Neural cell (in vitro differentiated cells): ENCODE data around the gene APBA1. TPM values are rescaled to one million over a fixed set of nuclear protein-coding genes. Genes with fewer than 3 reads are reported as not detected.

ENCODE experiments used
- H2AFZ ChIP-seq: fragments of 200-600, 300-800 bp; sonication (generic), shearing (Covaris generic); 2 replicates; pipeline ENCODE4 v1.6.0; 2014; ENCODE audit warnings: low read depth, mild to moderate bottlenecking, antibody characterized with exemption, low read length, moderate library complexity
- H3F3A ChIP-seq: fragments of 200-600 bp; shearing (Covaris generic); 2 replicates; pipeline ENCODE4 v1.6.1; 2016; ENCODE audit warnings: mild to moderate bottlenecking, moderate library complexity, mixed read lengths, antibody characterized with exemption, low read length; ENCODE audit not compliant: insufficient read depth, poor library complexity, severe bottlenecking
- H3K27ac ChIP-seq: fragments of 200-600, 300-800 bp; sonication (generic), shearing (Covaris generic); 2 replicates; pipeline ENCODE4 v1.5.1; 2014; ENCODE audit warnings: mild to moderate bottlenecking, low read length, moderate library complexity
- H3K27me3 ChIP-seq: fragments of 300-800, 200-600 bp; sonication (generic), shearing (Covaris generic); 2 replicates; pipeline ENCODE4 v1.6.0; 2014; ENCODE audit warnings: mild to moderate bottlenecking, low read depth, low read length, moderate library complexity; ENCODE audit not compliant: insufficient read depth
- H3K36me3 ChIP-seq: fragments of 300-800, 200-600 bp; sonication (generic), shearing (Covaris generic); 2 replicates; pipeline ENCODE4 v1.5.1; 2014; ENCODE audit warnings: mild to moderate bottlenecking, antibody characterized with exemption, low read length, moderate library complexity; ENCODE audit not compliant: insufficient read depth
- H3K4me2 ChIP-seq: fragments of 300-800, 200-600 bp; sonication (generic), shearing (Covaris generic); 2 replicates; pipeline ENCODE4 v1.6.0; 2014; ENCODE audit warnings: mild to moderate bottlenecking, low read length
- H3K4me3 ChIP-seq: fragments of 300-800, 200-600 bp; sonication (generic), shearing (Covaris generic); 2 replicates; pipeline ENCODE4 v1.5.1; 2014; ENCODE audit warnings: mild to moderate bottlenecking, low read length, moderate library complexity
- H3K79me2 ChIP-seq: fragments of 200-600 bp; shearing (Covaris generic); replicated peaks from 2 replicates; pipeline ENCODE4 v1.6.0; 2014; ENCODE audit warnings: mild to moderate bottlenecking, low read length, moderate library complexity; ENCODE audit not compliant: insufficient read depth
- H3K9ac ChIP-seq: fragments of 300-800, 200-600 bp; sonication (generic), shearing (Covaris generic); 2 replicates; pipeline ENCODE4 v1.6.1; 2016; ENCODE audit warnings: mild to moderate bottlenecking, low read length, mixed read lengths
- H3K9me2 ChIP-seq: fragments of 200-600 bp; shearing (Covaris generic); 2 replicates; pipeline ENCODE4 v1.6.1; 2016; ENCODE audit warnings: mild to moderate bottlenecking, low read length, mixed read lengths; ENCODE audit not compliant: insufficient read depth
- H3K9me3 ChIP-seq: fragments of 200-600, 300-800 bp; sonication (generic), shearing (Covaris generic); 2 replicates; pipeline ENCODE4 v1.6.1; 2016; ENCODE audit warnings: mild to moderate bottlenecking, mixed run types, low read length, moderate library complexity, mixed read lengths
- H4K20me1 ChIP-seq: fragments of 200-600 bp; shearing (Covaris generic); 2 replicates; pipeline ENCODE4 v1.6.1; 2016; ENCODE audit warnings: mild to moderate bottlenecking, mixed run types; ENCODE audit not compliant: insufficient read depth
- CTCF ChIP-seq: fragments of 450-650 bp; IDR thresholded peaks from 2 replicates; pipeline ENCODE4 v1.5.1; 2014; ENCODE audit warnings: antibody characterized with exemption, mild to moderate bottlenecking, moderate library complexity; ENCODE audit not compliant: poor library complexity, severe bottlenecking
- EP300 ChIP-seq: fragments of 450-650 bp; conservative IDR thresholded peaks from 2 replicates; pipeline ENCODE4 v1.6.1; 2014; ENCODE audit warnings: antibody characterized with exemption, mild to moderate bottlenecking, moderate library complexity; ENCODE audit not compliant: poor library complexity, severe bottlenecking
- MXI1 ChIP-seq: fragments of 450-650 bp; conservative IDR thresholded peaks from 2 replicates; pipeline ENCODE4 v1.6.1; 2014; ENCODE audit warnings: antibody characterized with exemption, mild to moderate bottlenecking; ENCODE audit not compliant: poor library complexity, severe bottlenecking
- POLR2AphosphoS5 ChIP-seq: IDR thresholded peaks from 2 replicates; pipeline ENCODE4 v1.6.1; 2012
- REST ChIP-seq: IDR thresholded peaks from 2 replicates; pipeline ENCODE4 v1.6.1; 2012; ENCODE audit warnings: borderline replicate concordance
- SMC3 ChIP-seq: fragments of 450-650 bp; conservative IDR thresholded peaks from 2 replicates; pipeline ENCODE4 v1.6.1; 2014; ENCODE audit warnings: antibody characterized with exemption, mild to moderate bottlenecking, moderate library complexity; ENCODE audit not compliant: poor library complexity
- polyA plus RNA-seq: library from polyadenylated mRNA; depleted of rRNA; stranded (reverse); fragments of >200 nt; gene quantifications from 2 replicates; pipeline ENCODE4 v1.2.3, GENCODE V29; 2014

Gene APBA1
- polyA plus RNA-seq, 1 donor from 2014 or later: 10.9 TPM

GRCh38 chr9:69671311-69671878 is 776 bp downstream of the APBA1 start:
- TF ChIP-seq MXI1 (peak; percentile 79), SMC3 (no peak), REST (no peak), POLR2AphosphoS5 (no peak)

GRCh38 chr9:69667306-69667705 is 4.9 kb downstream of the APBA1 start:
- Histone ChIP-seq H3K9me2 (no peaks in the 10 kb centered on the region), H3K27ac (no peak overlapping the region)
- TF ChIP-seq CTCF: no peak
- TF ChIP-seq REST: no peak
- TF ChIP-seq SMC3: no peak
- no peak for TF ChIP-seq EP300

More at GRCh38 chr9:69671311-69671878, 776 bp downstream of the APBA1 start:
- peak overlapping the region; percentile 95 for H3K4me3 ChIP-seq
- peak overlapping the region; percentile 79 for H3K4me2 ChIP-seq
- peak overlapping the region; percentile 96 for H3K9ac ChIP-seq
- peaks cover 26% of the 10 kb centered on the region for H3K79me2 ChIP-seq
- H3K36me3 ChIP-seq: no peaks in the 10 kb centered on the region
- peak overlapping the region; percentile 94 for H3K27ac ChIP-seq
- H3K9me2 ChIP-seq: no peaks in the 10 kb centered on the region
- no peaks in the 10 kb centered on the region for H3F3A ChIP-seq
- H2AFZ ChIP-seq: peak overlapping the region; percentile 80
- no peaks in the 10 kb centered on the region for H4K20me1 ChIP-seq
- no peaks in the 10 kb centered on the region for H3K9me3 ChIP-seq
- H3K27me3 ChIP-seq: no peaks in the 10 kb centered on the region

More at GRCh38 chr9:69667306-69667705, 4.9 kb downstream of the APBA1 start:
- Histone ChIP-seq H2AFZ (no peak overlapping the region), H3F3A (no peaks in the 10 kb centered on the region), H3K9ac (no peak overlapping the region), H3K4me2 (no peak overlapping the region), H4K20me1 (no peaks in the 10 kb centered on the region), H3K36me3 (no peaks in the 10 kb centered on the region), H3K27me3 (no peaks in the 10 kb centered on the region), H3K79me2 (peaks cover 26% of the 10 kb centered on the region), H3K4me3 (no peak overlapping the region), H3K9me3 (no peaks in the 10 kb centered on the region)
